NAMALWA (cell line): ENCODE measurements around the gene CDK18.
"Not testable (repeated sequence)": the region's sequence is repeated elsewhere in the genome, so short reads cannot be mapped to it uniquely, and the experiment has no call there.

Source experiments
- DNase-seq: peaks from one replicate; pipeline ENCODE4 v3.0.0-alpha.2; 2015; ENCODE audit warnings: low spot score

CDK18 gene

GRCh38 chr1:205504311-205505075, at the start of gene CDK18:
Gene CDK18 (plus strand): TSS chr1:205504669. CDS start chr1:205523168, 18,499 bp downstream.
- peak; percentile 70 for DNase-seq

GRCh38 chr1:205454903-205455335, 49.5 kb upstream of the CDK18 start:
- no peak for DNase-seq

DNA sequence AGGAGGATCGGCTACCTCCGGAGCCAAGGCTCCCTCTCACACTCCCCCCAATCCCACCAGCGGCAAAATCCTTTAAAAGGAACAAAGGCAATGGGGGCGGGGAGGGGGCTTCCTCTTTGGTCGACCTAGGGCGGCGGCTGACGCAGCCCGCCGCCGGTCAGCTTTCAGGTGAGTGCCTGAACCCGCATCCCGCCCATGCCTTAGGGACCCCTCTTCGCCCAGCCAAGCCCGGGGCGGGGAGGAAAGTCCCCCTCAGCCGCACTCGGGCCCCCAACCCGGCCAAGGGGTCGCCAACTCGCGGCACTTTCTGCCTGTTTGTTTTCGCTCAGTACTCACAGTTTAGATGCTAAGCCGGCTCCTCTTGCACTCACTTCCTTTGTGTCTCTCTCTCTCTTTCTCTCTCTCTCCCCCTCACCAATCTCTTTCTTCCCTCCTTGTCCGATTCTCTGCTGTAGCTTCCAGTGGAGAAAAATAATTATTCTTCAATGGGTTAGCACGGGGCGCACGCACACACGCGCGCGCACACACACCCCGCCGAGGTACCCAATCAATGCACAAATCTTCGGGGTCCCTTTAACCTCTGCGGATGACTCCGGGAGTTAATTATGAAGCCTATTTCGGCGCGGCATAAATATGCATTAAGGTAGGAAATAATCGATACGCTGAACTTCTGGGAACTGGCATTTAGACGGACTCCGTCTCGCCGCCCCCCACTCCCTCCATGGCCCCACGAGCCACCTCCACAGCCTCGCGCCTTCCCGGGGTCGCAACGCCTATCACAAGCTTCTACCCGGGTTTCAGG, 48.7 kb upstream of the CDK18 start, which contains the start of gene BLACAT1:
Gene BLACAT1 (minus strand): TSS at position 465 of the 802 bp plus-strand sequence.
- DNase-seq: no peak

- no peak for DNase-seq
Measured at GRCh38 chr1:205456383-205456867, 48.0 kb upstream of the CDK18 start.

DNA sequence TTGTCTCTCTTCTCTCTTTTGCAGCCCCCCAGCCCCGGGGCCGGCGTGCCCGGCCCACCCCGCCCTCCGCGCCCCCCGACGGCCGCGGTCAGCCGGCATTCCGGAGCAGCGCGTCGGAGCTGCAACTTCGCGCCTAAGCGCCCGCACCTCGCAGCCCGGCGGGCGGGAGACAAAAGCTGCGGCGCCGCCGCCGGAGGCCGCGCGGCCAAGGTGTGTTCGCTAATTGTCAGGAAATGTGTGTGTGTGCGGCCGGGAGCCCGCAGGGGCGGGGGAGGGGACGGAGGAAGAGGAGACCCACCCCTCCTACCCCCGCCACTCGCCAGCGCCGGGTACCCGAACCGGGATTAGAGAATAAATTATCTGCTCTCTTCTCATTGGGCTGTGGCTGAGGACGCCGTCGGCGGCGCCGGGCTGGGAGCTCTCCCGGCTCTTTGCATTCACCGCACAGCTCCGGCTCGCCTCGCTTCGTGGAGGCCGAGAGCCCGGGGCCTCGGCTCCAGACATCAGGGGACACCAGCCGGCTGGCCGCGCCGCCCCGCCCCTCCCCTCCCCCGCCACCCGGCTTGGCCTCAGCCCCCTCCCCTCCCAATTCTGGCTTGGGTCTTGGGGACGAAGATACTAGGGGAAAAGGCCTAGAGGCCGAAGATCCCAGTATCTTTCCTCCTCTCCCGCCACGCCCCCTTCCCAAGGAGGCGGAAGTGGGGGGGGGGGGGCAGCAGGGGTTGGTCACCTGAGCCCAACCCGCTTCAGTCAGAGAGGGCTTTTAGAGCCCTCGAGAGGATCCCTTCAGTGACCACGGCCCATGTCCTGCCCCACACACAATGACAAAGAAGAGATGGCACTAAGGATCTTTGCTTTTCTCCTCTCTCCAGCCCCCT, 47.4 kb upstream of the CDK18 start:
- DNase-seq: no peak

- peak; percentile 54 for DNase-seq
Measured at GRCh38 chr1:205458777-205459566, 45.5 kb upstream of the CDK18 start.

DNA sequence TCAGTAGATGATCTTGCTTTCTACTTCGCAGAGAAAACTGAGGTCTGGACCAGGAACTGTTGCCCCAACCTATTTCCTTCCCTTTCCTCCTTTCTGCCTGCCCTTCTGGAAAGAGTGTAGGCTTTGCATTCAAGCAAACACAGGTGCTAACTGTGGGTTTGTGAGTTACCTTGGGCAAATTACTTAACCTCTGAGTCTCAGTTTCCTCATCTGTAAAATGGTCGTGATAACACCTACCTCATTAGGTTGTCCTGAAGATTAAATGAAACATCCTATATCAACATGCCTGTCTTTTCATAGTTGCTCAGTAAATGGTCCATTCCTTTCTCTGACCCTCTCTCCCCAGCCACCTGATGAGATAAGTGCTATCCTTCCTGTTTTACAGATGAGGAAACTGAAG, 39.1 kb upstream of the CDK18 start:
- DNase-seq: no peak

GRCh38 chr1:205466595-205467220, 37.8 kb upstream of the CDK18 start:
- DNase-seq: no peak

DNA sequence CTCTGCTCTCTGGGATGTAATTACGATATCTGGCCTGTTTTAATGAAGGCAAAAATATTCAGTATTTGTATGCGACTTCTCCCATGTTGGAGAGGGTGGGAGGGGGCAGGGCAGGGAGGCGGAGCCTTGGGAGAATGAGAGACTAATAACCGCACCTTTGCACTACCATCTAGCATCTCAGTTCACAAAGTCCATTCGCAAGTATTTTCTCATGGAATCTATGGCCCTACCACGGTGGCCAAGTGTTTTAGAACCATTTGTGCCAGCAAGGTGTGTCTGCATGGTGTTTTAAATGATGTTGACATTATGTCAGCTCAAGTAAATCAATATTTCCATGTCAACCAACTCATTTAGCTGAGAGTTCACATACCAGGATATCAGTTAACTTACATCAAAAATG, 34.3 kb upstream of the CDK18 start:
- no peak for DNase-seq

DNA sequence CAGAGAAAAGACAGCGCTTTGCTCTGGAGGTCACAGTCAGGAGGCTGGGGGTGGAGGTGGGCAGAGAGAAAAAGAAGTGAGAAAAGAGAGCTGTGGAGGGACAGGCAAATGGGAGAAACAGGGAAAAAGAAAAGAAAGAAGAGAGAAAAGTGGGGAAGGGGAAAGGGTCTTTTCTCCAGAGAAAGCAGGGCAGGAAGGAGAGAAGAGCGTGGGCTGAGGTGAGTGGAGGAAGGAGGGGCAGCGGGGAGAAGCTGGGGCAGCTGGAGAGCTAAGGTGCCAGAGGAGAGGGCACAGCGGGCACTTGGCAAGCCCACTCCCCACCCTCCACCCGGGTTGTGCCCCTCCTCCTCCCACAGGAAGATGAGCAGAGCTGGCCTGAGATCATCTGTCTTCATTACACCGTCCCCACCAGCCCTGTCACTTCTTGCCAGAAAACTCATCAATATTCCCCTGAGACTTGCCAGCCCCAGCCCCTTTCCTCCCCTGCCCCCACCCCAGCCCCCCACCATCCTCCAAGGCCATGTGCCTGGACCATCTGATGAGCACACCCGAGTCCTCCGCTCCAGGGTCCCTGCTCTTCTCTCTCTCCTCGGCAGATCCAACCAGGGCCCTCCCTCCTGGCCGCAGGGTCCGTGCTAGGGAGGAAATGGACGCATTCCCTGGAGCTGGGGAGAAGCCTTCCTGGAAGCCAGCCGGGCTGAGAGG, 31.6 kb upstream of the CDK18 start:
- no peak for DNase-seq

GRCh38 chr1:205473475-205473874, 31.0 kb upstream of the CDK18 start:
- no peak for DNase-seq

DNA sequence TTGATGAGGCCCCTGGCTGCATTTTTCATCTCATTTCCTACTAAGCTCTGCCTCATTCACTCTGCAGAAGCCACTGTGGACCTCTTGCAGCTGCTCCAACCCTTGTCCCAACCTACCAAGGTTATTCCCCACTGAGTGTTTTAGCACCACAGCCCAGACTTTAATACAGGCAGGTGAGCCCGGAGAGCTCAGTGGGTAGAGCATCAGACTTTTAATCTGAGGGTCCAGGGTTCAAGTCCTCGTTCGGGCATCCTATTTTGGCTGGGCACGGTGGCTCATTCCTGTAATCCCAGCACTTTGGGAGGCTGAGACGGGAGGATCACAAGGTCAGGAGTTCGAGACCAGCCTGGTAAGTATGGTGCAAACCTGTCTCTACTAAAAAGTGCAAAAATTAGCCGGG, 30.5 kb upstream of the CDK18 start:
- no peak for DNase-seq

- no peak for DNase-seq
Measured at GRCh38 chr1:205474571-205474970, 29.9 kb upstream of the CDK18 start.

- no peak for DNase-seq
Measured at GRCh38 chr1:205475855-205476254, 28.6 kb upstream of the CDK18 start.

GRCh38 chr1:205476648-205477047, 27.8 kb upstream of the CDK18 start:
- DNase-seq: no peak

DNA sequence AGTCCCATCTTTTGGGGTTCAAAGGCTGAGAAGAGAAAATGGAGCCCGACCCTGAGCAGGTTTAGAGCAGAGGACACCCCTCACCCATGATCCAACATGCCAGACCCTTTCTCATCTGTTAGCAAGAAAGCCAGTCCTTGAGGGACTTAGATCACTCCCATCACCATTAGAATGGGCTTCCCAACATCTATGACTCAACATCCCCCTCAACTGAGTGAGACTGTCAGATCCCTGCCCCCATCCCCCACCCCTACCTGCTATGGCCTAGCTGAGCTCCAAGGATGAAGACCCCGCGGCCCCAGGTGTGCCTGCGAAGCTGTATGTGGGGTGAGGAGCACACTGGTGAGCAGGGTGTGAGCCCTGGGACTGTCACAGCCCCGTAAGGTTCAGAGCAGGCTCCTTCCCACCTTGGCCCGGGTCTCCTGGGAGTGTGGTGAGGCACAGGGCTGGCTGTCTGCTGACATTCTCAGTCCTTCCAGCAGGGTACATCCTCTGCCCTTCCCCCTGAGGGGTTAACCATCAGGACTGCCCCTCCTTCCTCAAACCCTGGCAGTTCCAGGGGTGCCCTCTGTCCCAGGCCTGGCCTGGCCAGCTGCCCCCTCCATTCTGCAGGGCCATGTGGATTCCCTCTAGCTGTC, 27.2 kb upstream of the CDK18 start:
- DNase-seq: no peak

DNA sequence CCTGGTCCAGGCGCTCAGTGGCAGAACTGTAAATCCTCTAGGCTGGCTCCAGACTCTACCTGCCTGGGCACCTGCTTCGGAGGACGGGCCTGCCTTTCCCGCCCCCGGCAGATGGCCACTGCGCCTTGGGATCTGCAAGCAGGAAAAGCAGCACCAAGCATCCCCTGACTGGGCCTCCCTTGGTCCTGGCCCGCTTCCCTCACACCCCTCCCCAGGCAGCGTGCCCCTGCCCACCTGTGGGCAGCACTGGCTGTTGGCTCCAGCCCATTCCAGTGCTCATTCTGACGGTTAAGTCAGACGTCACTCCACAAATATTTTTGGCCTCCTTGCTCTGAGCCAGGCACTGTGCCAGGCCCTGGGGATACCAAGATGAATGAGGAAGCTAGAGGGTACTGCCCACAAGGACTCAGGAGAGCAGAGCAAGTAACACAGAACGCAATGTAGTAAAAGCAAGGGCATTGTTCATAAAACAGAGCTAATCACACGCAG, 26.7 kb upstream of the CDK18 start:
- no peak for DNase-seq

- DNase-seq: not testable (repeated sequence)
Measured at GRCh38 chr1:205478985-205479384, 25.5 kb upstream of the CDK18 start.

- peak; percentile 48 for DNase-seq
Measured at GRCh38 chr1:205480349-205480985, 24.0 kb upstream of the CDK18 start.
